ENCODE results near the gene LMOD2.

- TF ChIP-seq CTCF (conservative IDR thresholded peaks at IDR 0.05) (no peak), ZFX (IDR thresholded peaks at IDR 0.05) (no peak)
These were observed 30.4 kb upstream of the LMOD2 start for GRCh38 chr7:123625254-123625653.
